A172 (cell line): Measurements from ENCODE around the gene ERCC2. TPM values are rescaled to one million over a fixed set of nuclear protein-coding genes. Genes with fewer than 3 reads are reported as not detected.
"Not testable (repeated sequence)": the region's sequence is repeated elsewhere in the genome, so short reads cannot be mapped to it uniquely, and the experiment has no call there.

Source experiments
- DNase-seq: peaks from one replicate; pipeline ENCODE4 v3.0.0-alpha.2; 2015; ENCODE audit warnings: low spot score
- total RNA-seq: library from RNA; depleted of rRNA; stranded (reverse); fragments of >200 nt; shearing (Covaris generic); gene quantifications from 2 replicates; pipeline ENCODE4 v1.2.3, GENCODE V29; 2014; rRNA removed

Gene ERCC2
- total RNA-seq = 19.5 and 23.1 TPM in 2 replicates

GRCh38 chr19:45370410-45371204 is at the start of gene ERCC2:
TSS of gene ERCC2 (minus strand) at chr19:45370573. CDS start at chr19:45370540, 33 bp downstream.
- peak; percentile 89 for DNase-seq

DNA sequence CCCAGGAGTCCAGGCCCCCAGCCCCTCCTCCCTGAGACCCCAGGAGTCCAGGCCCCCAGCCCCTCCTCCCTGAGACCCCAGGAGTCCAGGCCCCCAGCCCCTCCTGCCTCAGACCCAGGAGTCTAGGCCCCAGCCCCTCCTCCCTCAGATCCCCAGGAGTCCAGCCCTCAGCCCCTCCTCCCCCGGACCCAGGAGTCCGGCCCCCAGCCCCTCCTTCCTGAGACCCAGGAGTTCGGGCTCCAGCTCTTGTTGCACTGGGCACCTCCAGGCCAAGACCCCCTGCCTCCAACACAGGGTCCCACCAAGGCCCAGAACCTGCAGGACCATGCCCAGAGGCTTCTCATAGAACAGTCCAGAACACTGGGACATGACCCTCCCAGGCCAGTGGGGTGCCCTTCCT is 49.5 kb upstream of the ERCC2 start:
- no peak for DNase-seq

- DNase-seq = no peak
Measured at GRCh38 chr19:45419396-45419795, 49.0 kb upstream of the ERCC2 start.

DNA sequence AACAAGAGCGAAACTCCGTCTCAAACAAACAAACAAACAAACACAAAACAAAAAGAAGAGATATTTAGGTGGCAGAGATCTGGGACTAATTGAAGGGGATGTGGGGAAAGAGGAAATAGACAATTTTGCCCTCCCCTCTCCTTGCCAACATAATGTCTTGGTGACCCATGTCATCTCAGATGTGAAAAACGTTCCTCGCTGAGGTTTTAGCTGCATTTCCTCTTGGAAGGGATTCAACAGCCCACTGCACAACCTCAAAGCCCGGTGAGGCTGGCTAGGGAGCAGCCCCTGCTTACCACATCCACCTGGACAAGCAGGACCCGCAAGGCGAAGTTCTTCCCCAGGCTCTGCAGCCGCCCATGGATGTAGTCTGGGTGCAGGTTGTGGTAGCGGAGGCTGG is 48.4 kb upstream of the ERCC2 start:
- no peak for DNase-seq

DNA sequence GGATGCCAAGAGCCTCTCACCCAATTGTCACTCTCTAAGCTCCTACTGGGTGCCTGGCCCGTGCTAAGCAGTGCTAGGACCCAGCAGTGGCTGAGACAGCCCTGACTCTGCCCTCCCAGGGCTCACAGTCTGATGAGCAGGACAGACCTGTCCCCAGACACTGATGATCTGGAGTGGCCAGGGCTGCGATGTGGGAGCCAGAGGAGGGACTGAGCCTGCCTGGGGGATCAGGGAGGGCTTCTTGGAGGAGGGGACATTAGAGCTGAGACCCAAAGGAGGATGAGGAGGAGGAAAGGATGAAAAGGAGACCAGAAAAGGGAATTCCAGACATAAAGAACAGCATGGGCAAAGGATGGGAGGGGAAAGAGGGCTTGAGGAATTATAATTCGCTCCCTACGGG is 46.8 kb upstream of the ERCC2 start:
- DNase-seq = no peak

- DNase-seq = no peak
Measured at GRCh38 chr19:45414468-45414867, 44.1 kb upstream of the ERCC2 start.

- DNase-seq = no peak
Measured at GRCh38 chr19:45413497-45413896, 43.1 kb upstream of the ERCC2 start.

DNA sequence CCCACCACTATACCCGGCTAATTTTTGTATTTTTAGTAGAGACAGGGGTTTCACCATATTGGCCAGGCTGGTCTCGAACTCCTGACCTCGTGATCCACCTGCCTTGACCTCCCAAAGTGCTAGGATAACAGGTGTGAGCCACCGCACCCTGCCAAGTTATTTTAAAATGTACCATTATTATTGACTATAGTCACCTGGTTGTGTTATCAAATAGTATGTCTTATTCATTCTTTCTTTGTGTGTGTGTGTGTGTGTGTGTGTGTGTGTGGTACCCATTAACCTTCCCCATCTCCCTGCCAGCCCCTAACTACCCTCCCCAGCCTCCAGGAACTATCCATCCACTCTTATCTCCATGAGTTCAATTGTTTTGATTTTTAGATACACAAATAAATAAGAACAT is 40.0 kb upstream of the ERCC2 start:
- DNase-seq = not testable (repeated sequence)

DNA sequence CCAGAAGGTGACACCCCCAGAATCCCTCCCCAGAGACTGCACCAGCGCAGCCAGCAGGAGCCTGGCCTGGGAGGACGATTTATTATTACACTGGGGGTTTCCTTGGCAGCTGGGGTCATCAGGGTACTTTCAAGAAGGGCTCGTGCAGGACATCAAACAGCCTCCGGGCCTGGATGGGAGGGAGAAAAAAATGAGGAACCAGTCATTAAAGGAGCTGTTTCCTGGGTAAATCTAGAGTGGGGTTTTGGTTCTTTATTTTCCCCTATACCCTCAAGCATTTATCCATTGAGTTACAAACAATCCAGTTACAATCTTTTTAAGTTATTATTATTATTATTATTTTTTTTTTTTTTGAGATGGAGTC is 39.2 kb upstream of the ERCC2 start:
- DNase-seq = no peak

GRCh38 chr19:45408830-45409556 is 38.6 kb upstream of the ERCC2 start:
- DNase-seq = no peak

GRCh38 chr19:45408121-45408520 is 37.7 kb upstream of the ERCC2 start:
- no peak for DNase-seq

DNA sequence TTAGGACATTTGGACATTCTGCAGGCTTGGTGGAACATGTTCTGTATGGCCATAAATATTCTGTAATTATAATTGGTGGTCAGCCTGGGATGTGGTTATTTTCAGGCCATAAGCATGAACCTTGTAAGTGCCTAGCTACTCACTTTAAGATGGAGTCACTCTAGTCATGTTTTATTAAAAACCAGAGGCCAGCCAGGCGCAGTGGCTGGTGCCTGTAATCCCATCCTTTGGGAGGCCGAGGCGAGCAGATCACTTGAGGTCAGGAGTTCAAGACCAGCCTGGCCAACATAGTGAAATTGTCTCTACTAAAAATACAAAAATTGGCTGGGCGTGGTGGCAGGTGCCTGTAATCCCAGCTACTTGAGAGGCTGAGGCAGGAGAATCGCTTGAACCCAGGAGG is 37.2 kb upstream of the ERCC2 start:
- DNase-seq = not testable (repeated sequence)

DNA sequence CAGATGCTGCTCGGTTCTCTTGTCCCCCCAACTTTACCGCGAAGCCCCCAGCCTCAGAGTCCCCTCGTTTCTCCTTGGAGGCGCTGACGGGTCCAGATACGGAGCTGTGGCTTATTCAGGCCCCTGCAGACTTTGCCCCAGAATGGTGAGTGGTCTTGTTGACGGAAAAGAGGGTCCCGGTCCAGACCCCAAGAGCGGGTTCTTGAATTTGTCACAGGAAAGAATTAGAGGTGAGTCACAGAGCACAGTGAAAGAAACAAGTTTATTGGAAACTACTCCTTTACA is 36.7 kb upstream of the ERCC2 start:
- no peak for DNase-seq

- peak; percentile 74 for DNase-seq
Measured at GRCh38 chr19:45406226-45407090, 36.1 kb upstream of the ERCC2 start, which contains the start of gene POLR1G. TSS of gene POLR1G (plus strand) at chr19:45406644. CDS start at chr19:45406697, 53 bp downstream.

- DNase-seq = peak; percentile 78
Measured at GRCh38 chr19:45405435-45406225, 35.3 kb upstream of the ERCC2 start.

GRCh38 chr19:45404557-45405434 is 34.4 kb upstream of the ERCC2 start, which contains the start of gene PPP1R13L:
TSS of gene PPP1R13L (minus strand) at chr19:45405069. CDS start at chr19:45398318, 6,751 bp downstream.
- DNase-seq = peak; percentile 82

DNA sequence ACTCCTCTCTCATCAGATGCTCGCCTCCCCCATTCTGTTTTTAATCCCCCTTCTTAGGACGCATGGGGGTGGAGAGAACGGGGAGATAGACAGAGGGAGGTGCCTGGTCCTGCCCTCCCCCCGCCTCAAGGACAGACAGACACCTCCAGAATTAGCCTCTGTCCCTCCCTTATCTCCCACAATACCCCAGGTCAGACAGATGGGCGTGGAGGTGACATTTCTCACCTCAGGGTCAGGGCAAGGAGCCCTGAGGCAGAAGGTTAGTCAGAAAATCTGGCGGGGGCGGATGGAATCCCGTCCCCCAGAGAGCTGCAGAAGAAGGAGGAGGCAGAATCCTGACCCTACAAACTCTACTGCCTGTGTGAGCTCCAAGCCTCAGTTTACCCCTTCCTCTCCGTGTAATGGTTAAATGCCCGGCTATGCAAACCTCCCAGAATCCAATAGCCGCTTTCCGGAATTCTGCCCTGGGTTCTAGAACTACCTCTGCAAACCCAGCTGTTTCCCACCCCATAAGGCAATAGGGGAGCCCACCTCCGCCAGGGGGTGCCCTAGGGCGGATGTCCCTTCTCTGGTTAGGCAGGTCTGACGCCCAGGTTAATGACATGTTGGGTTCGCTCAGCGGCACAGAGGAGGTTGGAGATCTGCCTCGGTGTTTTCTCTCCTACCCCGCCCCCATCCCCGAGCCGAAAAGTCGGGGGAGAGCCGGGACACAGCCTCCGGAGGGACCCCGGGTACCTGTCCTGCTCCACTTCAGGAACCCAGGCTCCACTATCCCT is 33.6 kb upstream of the ERCC2 start:
- DNase-seq = peak; percentile 52

DNA sequence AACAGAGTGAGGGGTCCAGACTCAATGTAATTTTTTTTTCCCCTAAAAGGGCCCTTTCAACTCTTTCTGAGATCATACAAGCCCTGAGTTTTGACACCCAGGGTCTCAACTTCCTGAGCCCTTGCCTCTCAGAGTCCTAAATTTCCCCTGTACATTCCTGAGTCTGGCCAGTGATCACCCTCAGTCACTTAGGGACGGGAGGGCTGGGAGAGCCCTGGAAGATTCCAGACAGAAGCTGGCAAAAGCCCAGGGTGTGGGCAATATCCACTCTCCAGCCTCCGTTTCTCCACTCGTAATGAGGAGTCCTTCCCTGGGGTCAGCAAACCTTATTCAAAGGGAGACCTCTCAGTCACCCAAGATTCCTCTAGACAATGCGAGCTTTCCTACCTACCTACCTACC is 32.9 kb upstream of the ERCC2 start:
- no peak for DNase-seq

GRCh38 chr19:45402298-45403061 is 32.1 kb upstream of the ERCC2 start:
- DNase-seq = peak; percentile 50
